Suprapubic skin (tissue), 4 donors: Measurements from ENCODE around the gene NEU4. TPM values are rescaled to one million over a fixed set of nuclear protein-coding genes. Genes with fewer than 3 reads are reported as not detected.

Source experiments
- DNase-seq, 2 donors: peaks; one replicate each; pipeline ENCODE4 v3.0.0-alpha.2; 2019; ENCODE audit warnings: low spot score in 2 of 2
- H3K27ac ChIP-seq: fragments of 200-600 bp; sonication (generic); one replicate; pipeline ENCODE4 v1.5.1; 2019
- H3K27me3 ChIP-seq: fragments of 200-600 bp; sonication (generic); one replicate; pipeline ENCODE4 v1.5.1; 2019
- H3K36me3 ChIP-seq: fragments of 200-600 bp; sonication (generic); one replicate; pipeline ENCODE4 v1.5.1; 2019
- H3K4me1 ChIP-seq: fragments of 200-600 bp; sonication (generic); one replicate; pipeline ENCODE4 v1.5.1; 2019
- H3K4me3 ChIP-seq: fragments of 200-600 bp; sonication (generic); one replicate; pipeline ENCODE4 v1.5.1; 2019; ENCODE audit warnings: mild to moderate bottlenecking
- H3K9me3 ChIP-seq: fragments of 200-600 bp; sonication (generic); one replicate; pipeline ENCODE4 v1.5.1; 2019
- CTCF ChIP-seq, 2 donors: fragments of 200-600 bp in 1 of 2; fragments of 450-650 bp in 1 of 2; sonication (generic) in 1 of 2; IDR thresholded peaks; one replicate each; pipeline ENCODE4 v1.5.1; 2016 to 2019; ENCODE audit warnings: antibody characterized with exemption in 2 of 2, mild to moderate bottlenecking in 1 of 2, moderate library complexity in 1 of 2
- EP300 ChIP-seq: sonication (generic); formaldehyde crosslinking; IDR thresholded peaks from one replicate; pipeline ENCODE4 v1.6.1; 2017; ENCODE audit warnings: antibody characterized with exemption
- POLR2A ChIP-seq, 2 donors: fragments of 450-650 bp; IDR thresholded peaks; one replicate each; pipeline ENCODE4 v1.6.1; 2017; ENCODE audit warnings: antibody characterized with exemption in 2 of 2, mild to moderate bottlenecking in 2 of 2, moderate library complexity in 2 of 2
- POLR2AphosphoS5 ChIP-seq, 3 donors: sonication (generic); formaldehyde crosslinking; IDR thresholded peaks; one replicate each; pipeline ENCODE4 v1.6.1; 2017; ENCODE audit warnings: antibody characterized with exemption in 3 of 3
- WGBS: methylation state at CpG from one replicate; pipeline ENCODE4 v1.1.5; 2018; 5-methylcytosine and 5-hydroxymethylcytosine counted together
- total RNA-seq, 4 donors: library from RNA; depleted of rRNA; stranded (reverse); fragments of >200 nt; gene quantifications; one replicate each; pipeline ENCODE4 v1.1.0, GENCODE V29; 2016

The NEU4 gene
- total RNA-seq, 4 donors from 2014 or later, result 0.21 to 0.70 TPM; not detected in 2

DNA sequence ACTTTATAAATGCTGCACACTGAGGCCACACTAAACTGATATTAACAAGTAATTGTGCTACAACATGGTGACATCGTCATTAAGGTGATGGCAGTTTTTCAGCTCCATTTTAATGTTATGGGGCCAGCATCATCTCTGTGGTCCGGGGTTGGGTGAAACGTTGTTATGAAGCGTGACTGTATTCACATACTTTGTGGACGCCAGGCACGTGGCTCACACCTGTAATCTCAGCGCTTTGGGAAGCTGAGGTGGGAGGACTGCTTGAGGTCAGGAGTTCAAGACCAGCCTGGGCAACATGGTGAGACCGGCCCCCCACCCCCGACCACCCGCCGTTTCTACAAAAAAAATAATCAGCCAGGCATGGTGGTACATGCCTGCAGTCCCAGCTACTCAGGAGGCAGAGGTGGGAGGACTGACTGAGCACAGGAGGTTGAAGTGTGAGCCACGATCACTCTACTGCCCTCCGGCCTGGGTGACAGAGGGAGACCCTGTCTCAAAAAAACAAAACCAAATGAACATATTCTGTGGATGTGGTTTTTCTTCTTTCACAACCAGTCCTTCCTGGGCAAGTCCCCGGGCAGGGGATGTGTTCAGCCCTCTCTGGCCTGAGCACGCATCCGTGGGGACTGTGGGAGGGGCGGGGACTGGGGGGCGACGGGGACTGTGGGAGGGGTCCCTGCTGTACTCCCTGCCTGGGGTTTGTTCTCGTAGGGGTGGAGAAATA, 45.3 kb upstream of the NEU4 start:
- DNase-seq, result peak in 1 of 2 donors; percentile 40
- Histone ChIP-seq H3K27me3 (no peaks in the 10 kb centered on the region), H3K27ac (no peak overlapping the region), H3K36me3 (peaks cover 29% of the 10 kb centered on the region), H3K4me3 (no peak overlapping the region), H3K9me3 (no peaks in the 10 kb centered on the region), H3K4me1 (no peaks in the 10 kb centered on the region)
- 82% methylated on average over 20 of the region's 20 CpGs for WGBS
- no peak for TF ChIP-seq EP300
- TF ChIP-seq POLR2AphosphoS5 (IDR thresholded peaks at IDR 0.05), result no peak
- TF ChIP-seq POLR2A (IDR thresholded peaks at IDR 0.05), result no peak
- no peak for TF ChIP-seq CTCF (IDR thresholded peaks at IDR 0.05)

- H3K4me3 ChIP-seq, result no peak overlapping the region
- WGBS, result 84% methylated on average over 11 of the region's 27 CpGs
- no peak for TF ChIP-seq POLR2AphosphoS5 (IDR thresholded peaks at IDR 0.05)
- TF ChIP-seq CTCF (IDR thresholded peaks at IDR 0.05), result no peak
- no peak for TF ChIP-seq EP300
- no peak for TF ChIP-seq POLR2A (IDR thresholded peaks at IDR 0.05)
- no peaks in the 10 kb centered on the region for H3K9me3 ChIP-seq
- peak in 1 of 2 donors; percentile 76 for DNase-seq
- no peaks in the 10 kb centered on the region for H3K27me3 ChIP-seq
- H3K36me3 ChIP-seq, result peaks cover 26% of the 10 kb centered on the region
- H3K27ac ChIP-seq, result no peak overlapping the region
- H3K4me1 ChIP-seq, result no peaks in the 10 kb centered on the region
These were observed 44.4 kb upstream of the NEU4 start for GRCh38 chr2:241764275-241765241.

DNA sequence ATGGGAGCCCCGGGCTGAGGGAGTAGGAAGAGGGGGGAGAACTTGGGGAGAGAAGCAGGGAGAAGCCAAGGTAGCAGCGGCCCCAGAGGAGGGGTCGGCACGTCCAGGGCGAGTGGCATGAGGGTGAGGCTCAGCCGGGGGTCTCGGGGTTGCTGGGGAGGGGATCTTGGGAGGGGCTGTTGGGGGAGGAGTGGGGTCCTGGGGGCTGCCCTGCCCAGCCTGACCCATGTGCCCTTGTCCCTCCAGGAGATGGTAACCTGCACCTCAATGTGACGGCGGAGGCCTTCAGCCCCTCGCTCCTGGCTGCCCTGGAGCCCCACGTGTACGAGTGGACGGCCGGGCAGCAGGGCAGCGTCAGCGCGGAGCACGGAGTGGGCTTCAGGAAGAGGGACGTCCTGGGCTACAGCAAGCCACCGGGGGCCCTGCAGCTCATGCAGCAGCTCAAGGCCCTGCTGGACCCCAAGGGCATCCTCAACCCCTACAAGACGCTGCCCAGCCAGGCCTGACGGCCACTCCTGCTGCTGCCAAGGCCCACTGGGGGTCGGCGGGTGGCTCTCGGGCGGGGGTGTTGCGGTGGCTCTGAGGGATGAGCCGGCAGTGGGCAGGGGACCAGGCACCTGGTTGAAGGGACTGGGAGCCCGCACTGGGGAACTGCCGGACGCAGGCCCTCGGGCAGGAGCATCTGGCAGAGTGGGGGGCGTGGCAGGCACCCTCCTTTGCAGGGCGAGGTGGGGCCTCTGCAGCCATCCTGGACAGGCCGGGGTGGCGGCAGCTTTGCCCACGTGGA, 41.3 kb upstream of the NEU4 start:
- no peaks in the 10 kb centered on the region for H3K27me3 ChIP-seq
- DNase-seq, result no peak
- TF ChIP-seq POLR2AphosphoS5 (IDR thresholded peaks at IDR 0.05) (no peak), POLR2A (IDR thresholded peaks at IDR 0.05) (no peak), CTCF (IDR thresholded peaks at IDR 0.05) (no peak), EP300 (no peak)
- WGBS, result 89% methylated on average over 6 of the region's 37 CpGs
- H3K27ac ChIP-seq, result no peak overlapping the region
- peaks cover 10% of the 10 kb centered on the region for H3K4me1 ChIP-seq
- no peaks in the 10 kb centered on the region for H3K9me3 ChIP-seq
- H3K4me3 ChIP-seq, result no peak overlapping the region
- peaks cover 13% of the 10 kb centered on the region for H3K36me3 ChIP-seq

DNA sequence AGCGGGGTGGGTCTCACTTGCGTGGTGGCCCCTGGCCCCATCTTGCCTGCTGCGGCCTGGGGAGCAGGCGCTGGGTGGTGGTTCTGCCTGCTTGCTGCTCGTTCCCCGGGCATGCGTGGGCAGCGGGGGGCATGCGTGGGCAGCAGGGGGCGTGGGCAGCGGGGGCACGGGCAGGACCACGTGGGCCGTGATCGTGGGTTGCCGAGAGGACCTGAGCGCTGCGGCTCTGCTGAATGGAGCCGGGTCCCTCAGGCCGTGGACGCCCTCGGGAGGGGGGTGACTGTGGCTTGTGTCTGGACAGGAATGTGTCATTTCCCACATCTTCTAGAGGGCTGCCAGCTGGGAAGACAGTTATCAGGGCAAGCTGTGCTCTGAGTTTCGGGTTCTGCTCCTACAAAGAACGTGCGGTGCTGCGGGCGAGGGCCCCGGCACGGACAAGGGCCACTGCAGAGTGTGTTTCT, 40.7 kb upstream of the NEU4 start:
- peaks cover 10% of the 10 kb centered on the region for H3K4me1 ChIP-seq
- no peaks in the 10 kb centered on the region for H3K27me3 ChIP-seq
- no peak overlapping the region for H3K27ac ChIP-seq
- no peak for TF ChIP-seq EP300
- TF ChIP-seq POLR2AphosphoS5 (IDR thresholded peaks at IDR 0.05), result no peak
- TF ChIP-seq POLR2A (IDR thresholded peaks at IDR 0.05), result no peak
- TF ChIP-seq CTCF (IDR thresholded peaks at IDR 0.05), result no peak
- 64% methylated on average over 5 of the region's 29 CpGs for WGBS
- peaks cover 13% of the 10 kb centered on the region for H3K36me3 ChIP-seq
- DNase-seq, result no peak
- H3K4me3 ChIP-seq, result no peak overlapping the region
- H3K9me3 ChIP-seq, result no peaks in the 10 kb centered on the region
